Dermis microvascular lymphatic vessel endothelial cell (primary cell): Measurements from ENCODE around the gene EDDM13. TPM values are rescaled to one million over a fixed set of nuclear protein-coding genes. Genes with fewer than 3 reads are reported as not detected.
"Not testable (repeated sequence)": the region's sequence is repeated elsewhere in the genome, so short reads cannot be mapped to it uniquely, and the experiment has no call there.

Source experiments
- DNase-seq, 2 donors: peaks; one replicate each; pipeline versions ENCODE4 v3.0.0 to v3.0.0-alpha.2; 2010; ENCODE audit warnings: low read depth in 2 of 2
- total RNA-seq: library from RNA; depleted of rRNA; stranded (reverse); fragments of >200 nt; gene quantifications from 2 replicates; pipeline ENCODE4 v1.2.1, GENCODE V29; 2014

EDDM13 gene, protein sequence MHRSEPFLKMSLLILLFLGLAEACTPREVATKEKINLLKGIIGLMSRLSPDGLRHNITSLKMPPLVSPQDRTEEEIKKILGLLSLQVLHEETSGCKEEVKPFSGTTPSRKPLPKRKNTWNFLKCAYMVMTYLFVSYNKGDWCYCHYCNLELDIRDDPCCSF
- 1.8 and 2.2 TPM in 2 replicates for total RNA-seq

GRCh38 chr19:56272161-56272798 lies at the start of gene EDDM13:
Gene EDDM13, plus strand, starts transcription at chr19:56272748. Its CDS starts 87 bp downstream, at chr19:56272835.
- DNase-seq = peak in 1 of 2 donors; percentile 38

DNA sequence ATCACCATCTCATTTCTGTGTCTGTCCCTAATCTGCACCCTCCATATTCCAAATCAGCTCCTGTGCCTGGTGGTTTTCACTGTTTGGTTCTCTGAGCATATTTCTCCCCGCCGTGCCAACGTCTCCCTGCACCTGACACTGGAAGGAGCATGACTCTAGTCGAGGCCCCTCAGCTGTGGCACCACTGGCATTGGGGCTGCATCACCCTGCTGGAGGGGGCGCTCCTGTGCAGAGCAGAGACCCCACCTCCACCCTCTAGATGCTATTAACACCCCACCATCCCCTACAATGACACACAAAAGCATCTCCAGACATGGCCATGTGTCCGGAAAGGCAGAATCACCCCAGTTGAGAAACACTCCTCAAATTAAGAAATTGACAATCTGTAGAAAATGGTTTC lies 49.6 kb upstream of the EDDM13 start:
- DNase-seq = no peak

- no peak for DNase-seq
Observed at GRCh38 chr19:56223481-56223880, 49.1 kb upstream of the EDDM13 start.

DNA sequence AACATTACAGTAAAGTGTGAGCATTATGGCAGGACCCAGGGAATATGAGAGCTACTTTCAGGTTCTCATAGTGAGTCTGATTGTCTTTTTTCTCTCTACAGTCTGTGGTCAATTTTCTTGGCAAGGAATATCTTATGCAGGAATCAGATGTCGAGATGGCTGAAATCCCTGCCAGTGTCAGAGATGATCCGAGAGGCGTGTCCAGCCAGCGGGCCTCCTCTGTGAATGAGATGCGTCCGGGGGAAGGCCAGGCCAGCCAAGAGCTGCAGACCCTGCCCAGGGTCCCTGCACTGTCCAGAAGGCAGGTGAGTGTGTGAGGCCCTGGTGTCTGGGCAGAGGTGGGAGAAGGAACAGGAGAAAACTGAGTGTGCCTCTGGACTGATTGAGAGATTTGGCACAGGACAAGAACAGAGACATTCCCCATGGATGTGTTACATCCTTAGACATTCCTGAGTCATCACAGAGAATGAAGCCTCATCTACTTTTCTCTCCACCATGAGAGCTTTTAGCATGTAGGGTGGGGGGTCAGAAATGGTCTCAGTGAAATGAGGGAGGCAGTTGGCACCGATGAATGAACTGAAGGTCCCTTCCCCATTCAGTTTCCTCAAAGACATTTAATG lies 27.3 kb upstream of the EDDM13 start:
- DNase-seq = no peak

GRCh38 chr19:56245764-56246163 lies 26.8 kb upstream of the EDDM13 start:
- DNase-seq = not testable (repeated sequence)

DNA sequence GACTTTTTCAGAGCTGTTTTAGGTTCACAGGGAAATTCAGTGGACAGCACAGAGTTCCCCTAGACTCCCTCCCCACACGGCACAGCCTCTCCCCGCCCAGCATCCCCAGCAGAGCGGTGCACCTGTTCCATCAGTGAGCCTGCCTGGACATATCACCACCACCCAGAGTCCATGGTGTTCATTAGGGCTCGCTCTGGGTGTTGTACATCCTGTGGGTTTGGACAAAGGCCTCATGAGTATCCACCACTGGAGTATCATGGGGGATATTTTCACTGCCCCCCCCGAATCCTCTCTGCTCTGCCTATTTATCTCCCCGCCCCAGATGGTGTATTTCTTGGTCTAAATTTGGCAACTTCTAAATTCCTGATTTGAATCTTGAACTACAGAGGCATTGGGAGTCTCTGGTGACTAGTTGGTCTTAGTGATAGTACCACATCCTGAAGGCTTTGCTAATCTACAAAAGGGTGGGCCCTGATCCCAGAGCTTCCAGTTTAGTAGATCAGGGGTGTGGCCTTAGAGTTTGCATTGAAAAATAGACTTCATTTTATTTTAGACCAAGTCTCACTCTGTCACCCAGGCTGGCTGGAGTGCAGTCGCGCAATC lies 23.7 kb upstream of the EDDM13 start:
- DNase-seq = not testable (repeated sequence)

GRCh38 chr19:56252699-56253422 lies 19.7 kb upstream of the EDDM13 start:
- DNase-seq = peak; percentile 64 to 81

DNA sequence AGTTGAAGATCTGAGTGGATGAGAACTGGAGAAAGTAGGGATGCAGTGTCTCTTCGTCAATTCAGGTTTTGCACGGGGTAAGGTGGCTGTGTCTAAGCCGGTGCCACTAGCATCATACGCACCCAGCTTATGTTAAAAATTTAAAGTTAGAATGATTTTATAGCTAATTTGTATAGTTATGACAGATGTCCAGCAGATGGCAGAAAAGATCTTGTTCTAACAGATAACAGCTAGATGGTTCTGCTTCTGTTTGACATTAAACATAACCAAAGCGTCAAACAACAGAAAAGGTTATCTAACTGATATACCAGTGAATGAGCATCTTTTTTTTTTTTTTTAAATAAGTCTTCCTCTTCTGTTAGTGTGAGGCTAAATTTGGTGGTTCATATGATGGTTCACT lies 18.8 kb upstream of the EDDM13 start:
- peak; percentile 76 to 77 for DNase-seq

GRCh38 chr19:56258272-56258671 lies 14.3 kb upstream of the EDDM13 start:
- no peak for DNase-seq

GRCh38 chr19:56261145-56261544 lies 11.4 kb upstream of the EDDM13 start:
- peak; percentile 42 to 51 for DNase-seq

GRCh38 chr19:56261932-56262331 lies 10.6 kb upstream of the EDDM13 start:
- not testable (repeated sequence) for DNase-seq

GRCh38 chr19:56263319-56263718 lies 9.2 kb upstream of the EDDM13 start:
- DNase-seq = no peak

DNA sequence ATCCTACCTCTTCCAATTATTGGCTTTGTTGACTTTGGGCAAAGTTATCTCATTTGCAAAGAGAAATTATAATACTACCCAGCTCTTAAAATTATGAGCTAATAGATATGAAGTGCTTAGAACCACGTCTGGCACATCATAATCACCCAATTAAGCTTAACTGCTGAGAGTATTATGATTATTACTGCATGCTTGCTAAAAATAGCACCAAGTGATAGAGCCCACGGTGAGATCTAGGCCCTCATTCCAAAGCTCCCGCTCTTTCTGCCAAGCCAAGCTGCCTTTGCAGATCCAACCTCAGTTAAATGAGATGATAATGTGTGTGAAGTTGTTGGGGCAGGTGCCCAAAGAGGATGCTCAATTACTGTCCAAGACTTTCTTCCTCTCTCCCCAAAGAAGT lies 6.5 kb upstream of the EDDM13 start:
- no peak for DNase-seq

DNA sequence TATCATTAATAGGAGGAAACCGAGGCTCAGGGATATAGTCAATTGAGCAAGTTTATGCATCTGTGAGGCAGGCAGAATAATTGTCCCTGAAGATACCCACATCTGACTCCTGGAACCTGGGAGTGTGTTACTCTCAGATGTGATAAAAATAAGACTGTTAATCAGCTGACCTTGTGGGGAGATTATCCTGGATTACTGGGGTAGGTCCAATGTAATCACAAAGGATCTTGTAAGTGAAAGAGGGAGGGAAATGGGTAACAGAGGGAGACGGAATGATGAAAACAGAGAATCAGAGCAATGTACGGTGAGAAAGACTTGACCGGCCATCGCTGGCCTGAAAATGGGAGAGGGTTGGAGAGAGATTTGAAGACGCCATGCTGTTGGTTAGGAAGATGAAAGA lies 3.2 kb upstream of the EDDM13 start:
- DNase-seq = no peak

- DNase-seq = no peak
Observed at GRCh38 chr19:56270676-56271075, 1.9 kb upstream of the EDDM13 start.

DNA sequence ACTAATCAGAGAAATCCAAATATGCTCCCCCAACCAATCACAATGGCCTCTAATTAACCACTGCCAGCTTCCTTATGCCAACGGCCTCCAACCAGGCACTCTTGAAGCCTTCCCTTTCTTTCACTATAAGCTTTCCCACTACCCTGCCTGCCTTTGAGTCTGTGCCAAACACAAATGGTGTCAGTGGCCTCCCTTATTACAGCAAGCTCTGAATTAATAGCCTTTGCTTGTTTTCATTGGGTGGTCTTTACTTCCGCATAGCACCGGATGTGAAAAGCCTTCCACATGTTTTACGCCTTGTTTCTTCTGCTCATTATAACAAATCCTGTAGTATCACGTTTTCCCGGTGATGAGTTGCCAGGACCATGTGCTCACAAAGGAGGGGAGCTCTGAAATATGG lies 1.4 kb upstream of the EDDM13 start:
- no peak for DNase-seq

DNA sequence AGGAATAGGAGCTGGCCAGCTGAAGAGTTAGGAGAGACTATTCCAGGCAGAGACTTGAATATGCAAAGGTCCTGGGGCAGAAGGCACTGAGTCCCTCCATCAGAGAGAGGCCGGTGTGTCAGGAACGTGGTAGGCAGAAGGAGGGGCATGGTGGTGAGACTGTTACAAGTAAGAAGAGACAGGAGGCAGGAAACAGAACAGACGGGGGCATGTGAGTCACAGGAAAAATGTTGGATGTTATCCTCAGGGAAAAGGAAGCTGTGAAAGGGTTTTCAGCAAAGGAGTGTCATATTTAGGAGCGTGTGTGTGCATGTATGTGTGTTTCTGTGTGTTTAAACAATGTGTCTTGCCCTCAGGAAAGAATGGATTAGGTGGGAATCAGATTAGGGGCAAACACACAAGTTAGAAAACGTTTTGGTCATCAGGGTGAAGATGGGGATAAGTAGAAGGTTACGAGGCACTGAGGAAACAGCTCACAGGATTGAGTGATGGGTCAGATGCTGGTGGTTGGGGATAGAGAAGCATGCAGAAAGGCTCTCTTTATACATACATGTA lies 1.1 kb downstream of the EDDM13 start:
- DNase-seq = peak; percentile 61 to 89

DNA sequence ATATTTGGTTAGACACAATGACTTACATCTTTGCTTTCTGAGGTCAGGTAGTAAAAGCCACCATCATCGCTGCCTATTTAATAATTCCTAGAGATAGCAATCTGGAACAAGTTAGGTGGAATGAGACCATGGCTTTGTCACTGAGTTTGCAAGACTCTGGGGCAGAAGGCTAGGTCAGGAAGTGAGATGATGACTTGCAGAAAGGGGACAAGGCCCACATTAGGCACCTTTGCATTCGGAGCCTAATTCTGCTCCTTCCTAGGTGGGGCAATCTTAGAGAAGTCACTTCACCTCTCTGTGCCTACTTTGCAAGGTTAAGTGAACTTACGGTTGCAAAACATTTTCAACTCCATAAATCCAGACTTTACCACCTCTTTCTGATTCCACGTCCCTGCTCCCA lies 10.3 kb downstream of the EDDM13 start:
- no peak for DNase-seq

GRCh38 chr19:56284746-56285145 lies 12.2 kb downstream of the EDDM13 start:
- DNase-seq = no peak

DNA sequence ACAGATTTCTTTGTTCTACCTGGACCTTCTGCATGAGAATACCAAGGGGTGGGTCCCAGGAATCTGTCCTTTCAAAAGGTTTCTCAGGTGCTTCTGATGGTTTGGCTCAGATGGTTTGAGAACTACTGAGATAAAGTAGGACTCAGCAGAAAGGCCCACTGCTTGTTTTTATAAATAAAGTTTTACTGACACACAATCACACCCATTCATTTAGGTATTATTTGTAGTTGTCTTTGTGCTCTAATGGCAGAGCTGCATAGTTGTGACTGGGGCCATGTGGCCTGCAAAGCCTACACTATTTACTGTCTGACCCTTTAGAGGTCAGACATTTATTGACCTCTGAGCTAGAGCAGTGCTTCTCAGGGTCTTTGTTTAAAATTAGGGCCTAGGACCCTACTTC lies 17.6 kb downstream of the EDDM13 start:
- no peak for DNase-seq

DNA sequence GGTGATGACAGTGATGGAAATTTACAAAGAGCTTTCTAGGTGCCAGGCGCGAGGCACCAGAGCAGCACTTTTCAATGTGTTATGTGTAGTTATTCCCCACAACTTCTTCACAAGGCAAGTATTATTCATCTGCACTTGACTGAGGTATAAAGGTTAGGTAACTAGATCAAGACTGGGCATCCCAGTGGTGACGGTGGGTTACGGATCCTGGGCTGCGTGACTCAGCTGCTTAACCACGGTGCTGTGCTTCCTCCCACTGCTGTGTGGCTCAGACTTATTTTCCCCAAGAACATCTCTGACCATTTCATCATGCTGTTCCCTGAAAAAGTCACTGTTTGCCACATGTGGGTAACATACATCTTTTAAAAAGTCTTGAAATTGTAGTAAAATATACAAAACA lies 19.3 kb downstream of the EDDM13 start:
- DNase-seq = no peak

GRCh38 chr19:56294549-56294948 lies 22.0 kb downstream of the EDDM13 start:
- DNase-seq = peak; percentile 74 to 77
